Ishikawa (cell line): Measurements from ENCODE around the gene GCFC2.

ENCODE experiments used
- EGR1 ChIP-seq: IDR thresholded peaks from 2 replicates; pipeline ENCODE4 v1.6.1; 2012
- EP300 ChIP-seq: IDR thresholded peaks from 2 replicates; pipeline ENCODE4 v1.6.1; 2012; ENCODE audit warnings: borderline replicate concordance
- FOXM1 ChIP-seq: IDR thresholded peaks from 2 replicates; pipeline ENCODE4 v1.6.1; 2012; ENCODE audit warnings: low read depth, borderline replicate concordance
- NFIC ChIP-seq: IDR thresholded peaks from 2 replicates; pipeline ENCODE4 v1.6.1; 2012
- TAF1 ChIP-seq: IDR thresholded peaks from 2 replicates; pipeline ENCODE4 v1.6.1; 2012; ENCODE audit warnings: low read depth, mild to moderate bottlenecking
- YY1 ChIP-seq: IDR thresholded peaks from 2 replicates; pipeline ENCODE4 v1.6.1; 2012; ENCODE audit warnings: low read depth
- ZBTB7A ChIP-seq: IDR thresholded peaks from 2 replicates; pipeline ENCODE4 v1.6.1; 2012; ENCODE audit warnings: low read depth
- TF ChIP-seq, protein P1 (sequence below): IDR thresholded peaks from 2 replicates; pipeline ENCODE4 v1.6.1; 2012; ENCODE audit warnings: low read depth, mild to moderate bottlenecking
- TF ChIP-seq, protein P2 (sequence below): IDR thresholded peaks from 2 replicates; pipeline ENCODE4 v1.6.1; 2012
- TF ChIP-seq, protein P3 (sequence below): IDR thresholded peaks from 2 replicates; pipeline ENCODE4 v1.6.1; 2012

DNA sequence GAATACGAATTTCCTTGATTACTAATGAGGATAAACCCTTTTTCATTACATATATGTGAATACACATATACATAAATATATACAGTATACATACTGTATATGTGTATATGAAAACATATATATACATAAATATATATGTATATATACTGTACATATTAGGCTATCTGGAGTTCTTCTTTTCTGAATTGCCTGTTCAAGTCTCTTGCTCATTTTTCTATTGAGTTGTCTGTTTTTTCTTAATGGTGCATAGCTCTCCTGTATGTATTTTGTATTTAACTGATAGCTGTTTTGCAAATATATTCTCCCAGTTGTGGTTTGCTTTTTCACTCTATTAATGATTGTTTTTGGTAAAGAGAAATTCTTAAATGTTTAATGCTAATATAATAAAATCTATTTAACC is 8.9 kb upstream of the GCFC2 start:
- TF ChIP-seq FOXM1 (no peak), TAF1 (no peak), ZBTB7A (no peak), EP300 (no peak), EGR1 (no peak), YY1 (no peak), NFIC (no peak)
- TF ChIP-seq, protein P1, sequence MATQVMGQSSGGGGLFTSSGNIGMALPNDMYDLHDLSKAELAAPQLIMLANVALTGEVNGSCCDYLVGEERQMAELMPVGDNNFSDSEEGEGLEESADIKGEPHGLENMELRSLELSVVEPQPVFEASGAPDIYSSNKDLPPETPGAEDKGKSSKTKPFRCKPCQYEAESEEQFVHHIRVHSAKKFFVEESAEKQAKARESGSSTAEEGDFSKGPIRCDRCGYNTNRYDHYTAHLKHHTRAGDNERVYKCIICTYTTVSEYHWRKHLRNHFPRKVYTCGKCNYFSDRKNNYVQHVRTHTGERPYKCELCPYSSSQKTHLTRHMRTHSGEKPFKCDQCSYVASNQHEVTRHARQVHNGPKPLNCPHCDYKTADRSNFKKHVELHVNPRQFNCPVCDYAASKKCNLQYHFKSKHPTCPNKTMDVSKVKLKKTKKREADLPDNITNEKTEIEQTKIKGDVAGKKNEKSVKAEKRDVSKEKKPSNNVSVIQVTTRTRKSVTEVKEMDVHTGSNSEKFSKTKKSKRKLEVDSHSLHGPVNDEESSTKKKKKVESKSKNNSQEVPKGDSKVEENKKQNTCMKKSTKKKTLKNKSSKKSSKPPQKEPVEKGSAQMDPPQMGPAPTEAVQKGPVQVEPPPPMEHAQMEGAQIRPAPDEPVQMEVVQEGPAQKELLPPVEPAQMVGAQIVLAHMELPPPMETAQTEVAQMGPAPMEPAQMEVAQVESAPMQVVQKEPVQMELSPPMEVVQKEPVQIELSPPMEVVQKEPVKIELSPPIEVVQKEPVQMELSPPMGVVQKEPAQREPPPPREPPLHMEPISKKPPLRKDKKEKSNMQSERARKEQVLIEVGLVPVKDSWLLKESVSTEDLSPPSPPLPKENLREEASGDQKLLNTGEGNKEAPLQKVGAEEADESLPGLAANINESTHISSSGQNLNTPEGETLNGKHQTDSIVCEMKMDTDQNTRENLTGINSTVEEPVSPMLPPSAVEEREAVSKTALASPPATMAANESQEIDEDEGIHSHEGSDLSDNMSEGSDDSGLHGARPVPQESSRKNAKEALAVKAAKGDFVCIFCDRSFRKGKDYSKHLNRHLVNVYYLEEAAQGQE: no peak
- TF ChIP-seq, protein P2, sequence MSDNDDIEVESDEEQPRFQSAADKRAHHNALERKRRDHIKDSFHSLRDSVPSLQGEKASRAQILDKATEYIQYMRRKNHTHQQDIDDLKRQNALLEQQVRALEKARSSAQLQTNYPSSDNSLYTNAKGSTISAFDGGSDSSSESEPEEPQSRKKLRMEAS: no peak
- TF ChIP-seq, protein P3, sequence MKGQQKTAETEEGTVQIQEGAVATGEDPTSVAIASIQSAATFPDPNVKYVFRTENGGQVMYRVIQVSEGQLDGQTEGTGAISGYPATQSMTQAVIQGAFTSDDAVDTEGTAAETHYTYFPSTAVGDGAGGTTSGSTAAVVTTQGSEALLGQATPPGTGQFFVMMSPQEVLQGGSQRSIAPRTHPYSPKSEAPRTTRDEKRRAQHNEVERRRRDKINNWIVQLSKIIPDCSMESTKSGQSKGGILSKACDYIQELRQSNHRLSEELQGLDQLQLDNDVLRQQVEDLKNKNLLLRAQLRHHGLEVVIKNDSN: no peak
